Stimulated activated CD8-positive, alpha-beta memory T cell treated with anti-CD3 and anti-CD28 coated beads, Interleukin-4, amount 100 ng/mL, for 4 hours (primary cell): Measurements from ENCODE around the gene REC8.
"Not testable (repeated sequence)": the region's sequence is repeated elsewhere in the genome, so short reads cannot be mapped to it uniquely, and the experiment has no call there.

ENCODE experiments used
- DNase-seq, 2 donors: peaks; one replicate each; pipeline ENCODE4 v3.0.0-alpha.2; 2020; ENCODE audit warnings: low read depth in 2 of 2, low spot score in 1 of 2

REC8 gene

GRCh38 chr14:24203249-24203886 is 31.5 kb downstream of the REC8 start:
- not testable (repeated sequence) for DNase-seq

GRCh38 chr14:24204163-24205146 is 32.6 kb downstream of the REC8 start:
- no peak for DNase-seq

GRCh38 chr14:24206260-24207103 is 34.6 kb downstream of the REC8 start:
- no peak for DNase-seq

- no peak for DNase-seq
Measured at GRCh38 chr14:24207104-24207551, 35.2 kb downstream of the REC8 start.

GRCh38 chr14:24207625-24208024 is 35.7 kb downstream of the REC8 start:
- no peak for DNase-seq

GRCh38 chr14:24211311-24211710 is 39.4 kb downstream of the REC8 start:
- DNase-seq, result no peak

GRCh38 chr14:24212924-24213865 is 41.3 kb downstream of the REC8 start, which contains the start of gene CHMP4A:
Gene CHMP4A (minus strand): TSS chr14:24213488. CDS start chr14:24213439, 49 bp downstream.
- peak; percentile 84 to 94 for DNase-seq

- DNase-seq, result no peak
Measured at GRCh38 chr14:24213866-24214662, 42.2 kb downstream of the REC8 start.

- peak; percentile 55 to 69 for DNase-seq
Measured at GRCh38 chr14:24215495-24216344, 43.8 kb downstream of the REC8 start, which contains the start of gene MDP1. Gene MDP1 (minus strand): TSS chr14:24216066. CDS start chr14:24215955, 111 bp downstream.

- no peak for DNase-seq
Measured at GRCh38 chr14:24216345-24216699, 44.4 kb downstream of the REC8 start.

- not testable (repeated sequence) for DNase-seq
Measured at GRCh38 chr14:24216876-24217275, 45.0 kb downstream of the REC8 start.

GRCh38 chr14:24219080-24219479 is 47.2 kb downstream of the REC8 start:
- no peak for DNase-seq

- no peak for DNase-seq
Measured at GRCh38 chr14:24219521-24219920, 47.6 kb downstream of the REC8 start.

GRCh38 chr14:24222987-24223386 is 51.1 kb downstream of the REC8 start:
- DNase-seq, result not testable (repeated sequence)

GRCh38 chr14:24224618-24225071 is 52.8 kb downstream of the REC8 start:
- no peak for DNase-seq

GRCh38 chr14:24226473-24226872 is 54.6 kb downstream of the REC8 start:
- DNase-seq, result no peak

GRCh38 chr14:24228902-24229301 is 57.0 kb downstream of the REC8 start:
- DNase-seq, result no peak
